ENCODE measurements around the gene SPACA7.

The SPACA7 gene, protein sequence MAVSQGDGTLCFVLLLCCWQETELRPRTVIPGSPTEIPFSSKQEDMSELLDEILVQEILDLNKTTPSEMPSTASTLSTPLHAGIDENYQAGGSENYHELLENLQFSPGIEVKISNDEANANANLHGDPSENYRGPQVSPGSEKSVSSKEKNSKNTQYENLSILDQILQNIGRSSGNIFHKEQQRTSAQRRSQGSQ

DNA sequence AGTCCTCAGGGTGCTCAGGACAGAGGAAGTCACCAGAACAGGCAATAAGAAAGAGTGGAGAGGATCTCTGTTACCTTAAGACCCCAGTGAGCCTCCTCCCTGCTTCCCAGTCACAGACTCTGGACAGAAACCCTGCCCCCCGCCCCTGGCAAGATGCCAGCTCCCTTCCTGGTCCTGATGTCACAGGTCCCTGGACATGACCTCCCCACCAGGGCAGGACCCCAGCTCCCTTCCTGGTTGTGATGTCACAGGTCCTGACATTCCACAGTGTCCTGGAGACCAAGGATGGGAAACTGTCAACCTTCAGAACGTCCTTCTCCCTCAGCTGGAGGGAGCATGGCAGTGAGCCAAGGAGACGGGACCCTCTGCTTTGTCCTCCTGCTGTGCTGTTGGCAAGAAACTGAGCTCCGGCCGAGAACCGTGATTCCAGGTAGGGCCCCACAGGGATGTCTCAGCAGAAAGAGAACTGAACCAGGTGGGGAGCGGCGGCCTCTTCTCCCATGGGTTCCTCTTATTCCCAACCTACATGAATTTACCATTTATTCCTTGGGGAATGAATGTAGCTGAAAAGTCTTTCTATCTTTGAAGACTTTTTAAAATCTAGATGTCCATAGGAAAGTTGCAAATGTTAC lies at the start of gene SPACA7:
SPACA7 (plus strand) TSS at position 306 of the 632 bp plus-strand sequence; CDS start at position 337, 31 bp downstream.
- no peak for FAIRE-seq

DNA sequence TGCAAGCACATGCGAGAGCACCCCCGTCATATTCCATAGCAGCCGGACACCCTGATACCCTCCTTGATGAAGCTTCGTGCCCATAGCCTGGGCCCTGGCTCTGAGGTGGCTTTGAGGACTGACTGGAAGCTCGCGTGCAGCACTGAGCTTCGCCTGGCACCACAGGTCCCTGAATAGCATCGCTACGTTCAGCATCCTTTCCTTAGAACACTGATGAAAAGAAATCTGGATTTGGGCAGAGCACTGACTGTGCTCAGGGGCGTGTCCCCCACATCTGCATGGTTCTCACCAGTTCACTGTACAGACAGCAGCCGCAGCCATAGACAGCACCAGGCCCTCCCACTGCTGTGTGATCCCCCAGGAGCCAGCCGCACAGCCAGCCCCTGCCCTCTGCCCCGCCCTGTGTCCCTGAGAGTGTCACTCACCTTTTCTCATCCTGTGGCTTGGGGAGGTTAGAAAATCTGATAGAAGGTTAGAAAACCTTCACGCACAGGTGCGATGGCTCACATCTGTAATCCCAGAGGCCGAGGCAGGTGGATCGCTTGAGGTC lies 49.3 kb upstream of the SPACA7 start:
- FAIRE-seq, result no peak

DNA sequence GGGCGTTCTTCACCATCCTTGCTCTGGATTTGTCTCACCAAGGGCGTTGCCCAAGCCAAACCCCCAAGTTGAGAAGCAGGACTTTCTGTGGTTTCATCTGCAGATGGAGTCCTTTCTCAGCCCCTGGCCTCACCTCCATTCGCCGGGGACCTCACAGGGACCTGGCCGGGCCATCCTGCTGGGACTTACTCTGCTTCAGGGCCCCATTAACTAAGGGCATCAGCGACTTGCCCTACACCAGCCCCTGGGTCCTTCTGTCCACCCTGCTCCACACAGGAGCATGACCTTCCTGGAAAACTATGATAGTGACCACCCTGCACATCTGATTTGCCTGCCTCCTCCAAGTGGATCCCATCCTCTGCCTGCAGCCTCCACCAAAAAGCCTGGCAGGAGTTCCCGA lies 47.2 kb upstream of the SPACA7 start:
- FAIRE-seq, result no peak

DNA sequence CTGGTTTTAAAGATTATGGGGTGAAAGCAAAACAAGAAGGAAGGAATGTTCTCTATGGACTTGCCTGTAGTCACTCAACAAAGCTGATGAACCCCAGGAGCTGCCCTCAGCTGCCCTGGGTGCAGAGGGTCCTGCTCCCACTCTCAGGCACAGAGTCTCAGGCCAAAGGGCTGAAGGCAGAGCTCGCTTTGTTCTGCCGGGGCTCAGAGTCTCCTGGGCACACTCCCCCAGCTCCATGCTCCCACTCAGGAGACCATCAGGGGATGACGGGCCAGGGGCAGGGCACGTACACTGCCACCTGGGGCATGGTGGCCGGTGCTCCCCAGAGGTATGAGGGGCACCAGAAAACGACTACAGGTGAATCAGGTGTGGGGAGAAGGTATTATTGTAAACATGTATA lies 46.8 kb upstream of the SPACA7 start:
- no peak for FAIRE-seq

DNA sequence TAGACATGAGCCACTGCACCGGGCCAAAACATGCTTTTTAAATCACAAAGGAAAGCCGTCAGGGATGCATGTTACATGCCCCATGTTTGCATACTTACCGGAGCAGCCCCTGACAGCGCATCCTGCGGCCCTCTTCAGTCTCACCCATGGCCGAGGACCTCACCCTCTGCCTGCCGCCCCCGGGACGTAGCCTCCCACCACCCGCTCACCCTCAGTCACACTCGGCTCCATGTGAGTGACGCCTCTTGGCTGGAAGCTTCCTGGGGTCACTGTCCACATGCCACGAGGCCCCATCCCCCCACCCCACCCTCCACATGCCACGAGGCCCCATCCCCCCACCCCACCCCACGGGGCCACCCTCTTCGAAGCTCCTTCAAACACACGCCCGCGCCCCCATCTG lies 46.1 kb upstream of the SPACA7 start:
- no peak for FAIRE-seq

DNA sequence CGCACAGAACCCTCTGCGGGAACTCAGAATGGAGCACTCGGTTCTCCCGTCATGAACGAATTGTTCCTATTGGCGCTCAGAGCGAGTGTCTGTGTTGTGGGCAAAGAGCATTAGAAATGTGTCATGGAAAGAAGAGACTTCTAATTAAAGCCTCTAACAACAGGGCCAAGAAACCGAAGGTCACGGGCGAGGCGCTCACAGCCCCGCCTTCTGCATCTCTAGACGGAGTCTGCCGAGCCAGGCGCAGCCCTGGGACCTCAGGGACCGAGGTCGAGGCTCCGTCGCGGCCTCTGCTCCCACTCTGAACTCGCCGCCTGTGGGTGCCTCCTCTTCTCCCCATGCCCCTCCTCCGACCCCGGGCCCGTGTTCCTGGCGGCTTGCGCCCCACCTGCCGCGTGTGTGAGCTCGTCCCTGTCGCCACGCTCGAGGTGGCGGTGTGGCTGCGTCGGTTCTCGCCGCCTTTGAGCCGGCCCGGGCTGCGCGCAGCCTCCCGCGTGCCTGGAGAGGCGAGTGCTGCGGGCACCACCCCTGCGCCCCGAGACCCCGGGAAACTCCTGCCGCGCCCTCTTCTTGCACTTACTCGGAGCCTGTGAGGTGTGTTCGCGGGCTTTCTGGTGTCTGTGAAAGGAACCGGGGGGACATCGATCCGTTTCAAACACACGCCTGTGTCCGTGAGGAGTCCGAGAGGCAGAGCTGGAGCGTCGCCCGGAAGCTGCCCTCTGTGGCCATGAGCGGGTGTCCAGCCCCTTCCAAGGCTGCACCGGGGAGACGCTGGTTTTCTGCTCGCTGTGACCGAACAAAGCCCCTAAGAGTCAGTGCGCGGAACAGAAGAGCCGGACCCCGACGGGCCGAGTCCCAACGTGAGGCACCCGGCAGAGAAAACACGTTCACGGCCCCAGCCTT lies 45.4 kb upstream of the SPACA7 start:
- no peak for FAIRE-seq

DNA sequence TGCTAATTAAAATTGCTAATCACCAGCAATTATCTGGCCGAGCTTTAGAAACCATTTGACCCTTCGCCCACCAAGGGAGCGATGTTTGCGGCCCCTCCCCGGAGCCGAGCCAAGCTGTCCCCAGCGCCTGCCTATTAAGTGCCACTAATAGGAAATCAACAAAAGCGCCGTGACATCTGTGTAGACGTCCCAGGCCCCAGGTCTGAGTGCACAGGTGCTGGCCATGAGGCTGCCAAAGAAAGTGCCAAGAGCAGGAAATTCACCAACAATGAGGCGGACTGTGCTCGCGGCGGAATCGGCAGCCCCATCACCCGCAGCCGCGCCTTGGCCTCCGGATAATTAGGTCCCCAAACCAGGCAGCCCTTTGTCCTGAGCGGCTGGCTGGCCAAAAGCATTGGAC lies 44.5 kb upstream of the SPACA7 start:
- no peak for FAIRE-seq

DNA sequence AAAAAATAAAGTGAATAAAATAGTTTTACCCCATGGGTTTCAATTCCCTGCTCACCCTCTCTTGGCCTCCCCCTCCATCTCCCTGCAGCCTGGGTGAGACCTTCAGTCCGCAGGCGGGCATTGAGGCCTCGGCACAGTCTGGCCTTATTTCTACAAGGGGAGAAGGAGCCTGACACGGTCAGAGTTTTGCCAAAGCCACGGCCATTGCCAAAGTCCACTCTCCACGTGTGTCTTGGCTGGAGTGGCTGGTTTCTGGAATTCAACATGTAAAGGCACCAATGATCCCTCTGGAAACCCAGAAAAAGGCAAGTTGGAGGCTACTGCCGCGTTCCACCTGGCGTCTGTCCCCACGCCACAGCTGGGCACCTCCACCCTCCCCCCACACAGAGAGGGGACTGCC lies 43.4 kb upstream of the SPACA7 start:
- FAIRE-seq, result no peak

DNA sequence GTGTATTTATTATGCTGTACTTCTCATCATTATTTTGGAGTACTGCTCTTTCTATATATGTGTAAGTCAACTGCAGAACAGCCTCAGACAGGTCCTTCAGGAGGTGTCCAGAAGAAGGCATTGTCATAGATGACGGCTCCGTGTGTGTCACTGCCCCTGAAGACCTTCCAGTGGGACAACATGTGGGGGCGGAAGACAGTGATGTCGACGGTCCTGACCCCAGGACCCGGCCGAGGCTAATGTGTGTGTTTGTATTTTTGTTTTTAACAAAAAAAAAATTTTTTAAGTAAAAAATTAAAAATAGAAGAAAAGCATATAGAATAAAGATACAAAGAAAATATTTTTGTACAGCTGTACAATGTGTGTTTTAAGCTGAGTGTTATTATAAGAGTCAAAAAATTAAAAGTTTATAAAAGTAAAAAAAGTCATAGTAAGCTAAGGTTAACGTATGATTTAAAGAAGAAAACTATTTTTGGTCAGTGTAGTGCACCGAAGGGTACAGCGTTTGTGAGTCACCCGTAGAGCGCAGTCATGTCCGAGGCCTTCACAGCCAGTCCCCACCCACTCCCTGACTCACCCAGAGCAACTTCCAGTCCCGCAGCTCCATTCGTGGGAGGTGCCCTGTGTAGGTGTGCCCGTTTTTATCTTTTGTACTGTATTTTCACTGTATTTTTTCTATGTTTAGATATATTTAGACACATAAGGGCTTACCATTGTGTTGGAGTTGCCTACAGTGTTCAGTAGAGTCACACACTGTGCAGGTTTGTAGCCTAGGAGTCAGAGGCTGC lies 42.2 kb upstream of the SPACA7 start:
- FAIRE-seq, result no peak

DNA sequence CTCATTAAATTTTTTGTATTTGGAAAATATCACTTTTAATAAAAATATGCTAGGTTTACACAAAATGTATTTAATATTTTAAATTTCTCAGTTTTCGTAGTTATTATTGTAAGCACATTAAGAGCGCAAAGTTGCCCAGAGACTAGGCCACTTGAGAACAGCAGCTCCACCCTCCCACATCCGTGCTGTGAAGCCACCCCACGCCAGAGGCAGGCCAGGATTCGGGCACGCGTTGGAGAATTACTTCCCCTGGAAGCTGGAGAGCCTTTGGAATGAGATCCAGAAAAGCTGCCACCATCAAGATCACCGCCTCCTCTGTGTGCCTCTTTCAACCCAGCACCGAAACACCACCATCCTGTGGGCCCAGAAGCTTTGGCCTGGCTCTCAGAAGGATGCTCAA lies 41.0 kb upstream of the SPACA7 start:
- FAIRE-seq, result no peak

DNA sequence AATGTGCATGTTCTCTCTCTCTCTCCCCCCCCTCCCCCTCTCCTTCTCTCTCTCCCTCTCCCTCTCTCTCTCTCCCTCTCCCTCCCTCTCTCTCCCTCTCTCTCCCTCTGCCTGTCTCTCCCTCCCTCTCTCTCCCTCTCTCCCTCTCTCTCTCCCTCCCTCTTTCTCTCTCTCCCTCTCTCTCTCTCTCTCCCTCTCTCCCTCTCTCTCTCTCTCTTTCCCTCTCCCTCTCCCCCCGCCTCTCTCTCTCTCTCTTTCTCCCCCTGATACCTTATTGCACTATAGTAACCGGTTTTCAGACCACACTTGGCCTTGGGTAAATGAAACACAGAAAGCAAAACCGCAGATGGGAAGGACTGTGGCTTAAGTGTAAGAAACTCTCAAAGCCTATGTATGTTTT lies 34.7 kb upstream of the SPACA7 start:
- FAIRE-seq, result no peak

DNA sequence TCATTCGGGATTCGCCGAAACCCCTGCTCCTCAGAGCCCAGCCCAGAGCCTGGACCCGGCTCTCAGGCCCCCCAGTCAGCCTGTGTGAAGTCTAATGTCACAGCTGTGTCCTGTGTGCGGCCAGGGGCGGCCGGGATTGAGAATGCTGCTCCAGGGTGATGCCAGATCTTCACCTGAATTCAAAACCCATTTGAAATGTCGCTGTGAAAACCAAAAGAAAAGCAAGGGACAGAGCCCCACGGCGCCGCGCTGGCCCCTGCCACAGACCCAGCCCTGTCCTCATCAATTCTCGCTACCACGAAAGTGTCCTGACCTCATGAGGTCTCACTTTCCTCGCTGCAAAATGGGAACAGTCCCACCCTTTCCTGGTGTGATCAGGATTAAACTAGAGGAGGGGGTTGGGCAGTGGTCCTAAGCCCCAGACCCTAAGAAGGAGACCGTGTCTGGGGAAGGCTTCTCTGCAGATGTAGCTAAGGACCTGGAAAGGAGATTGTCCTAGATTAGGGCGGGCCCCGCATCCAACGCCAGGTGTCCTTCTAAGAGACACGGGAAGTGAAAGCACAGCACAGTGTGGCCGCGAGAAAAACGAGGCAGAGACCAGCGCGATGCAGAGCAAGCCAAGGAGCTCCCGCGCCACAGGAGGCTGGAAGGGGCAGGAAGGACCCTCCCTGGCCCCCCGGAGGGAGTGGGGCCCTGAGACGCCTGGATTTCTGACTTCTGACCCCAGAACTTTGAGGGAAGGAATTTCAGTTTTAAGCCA lies 34.0 kb upstream of the SPACA7 start:
- no peak for FAIRE-seq

DNA sequence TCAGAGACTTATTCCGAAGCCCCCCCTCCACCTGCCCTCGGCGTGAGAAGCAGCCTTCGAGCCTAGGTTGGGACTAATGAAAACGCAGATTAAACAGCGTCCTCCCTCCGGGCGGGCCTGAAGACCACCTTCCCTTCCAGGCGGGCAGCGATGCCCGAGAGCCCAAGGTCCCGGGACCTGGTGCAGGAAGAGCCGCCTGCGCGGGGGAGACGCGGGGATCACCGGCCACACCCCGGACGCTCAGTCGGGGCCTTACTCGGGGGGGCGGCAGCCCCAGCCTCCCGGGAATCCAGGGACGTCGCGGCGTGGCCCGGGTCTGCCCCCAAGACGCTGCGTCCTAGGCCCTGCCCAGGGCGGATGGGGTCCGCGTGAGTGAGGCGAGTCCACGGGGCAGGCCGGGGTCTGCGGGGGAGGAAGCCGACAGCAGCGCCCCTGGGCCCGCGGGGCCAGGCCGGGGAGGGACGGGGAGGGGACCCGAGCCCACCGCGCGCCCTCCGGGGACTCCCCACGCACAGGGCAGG lies 33.3 kb upstream of the SPACA7 start:
- FAIRE-seq, result no peak

DNA sequence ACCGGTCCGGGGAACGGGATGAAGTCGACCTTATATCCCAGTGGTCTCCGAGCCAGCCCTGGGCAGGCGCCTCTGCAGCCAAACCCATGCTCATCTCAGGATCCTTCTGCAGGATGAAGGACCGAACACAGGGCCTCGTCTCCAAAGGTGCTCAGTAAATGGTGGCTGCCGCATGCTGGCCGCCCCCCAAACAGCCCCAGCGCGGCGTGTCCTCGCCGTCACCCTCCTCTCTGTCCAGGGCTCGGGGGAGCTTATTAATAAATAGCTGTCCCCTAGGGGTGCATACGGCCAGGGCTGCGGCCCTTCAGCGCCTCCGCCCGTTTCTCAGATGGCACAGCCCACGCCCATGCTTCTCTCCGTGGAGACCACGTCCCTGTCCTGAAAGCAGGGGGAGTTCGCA lies 32.6 kb upstream of the SPACA7 start:
- FAIRE-seq, result no peak

DNA sequence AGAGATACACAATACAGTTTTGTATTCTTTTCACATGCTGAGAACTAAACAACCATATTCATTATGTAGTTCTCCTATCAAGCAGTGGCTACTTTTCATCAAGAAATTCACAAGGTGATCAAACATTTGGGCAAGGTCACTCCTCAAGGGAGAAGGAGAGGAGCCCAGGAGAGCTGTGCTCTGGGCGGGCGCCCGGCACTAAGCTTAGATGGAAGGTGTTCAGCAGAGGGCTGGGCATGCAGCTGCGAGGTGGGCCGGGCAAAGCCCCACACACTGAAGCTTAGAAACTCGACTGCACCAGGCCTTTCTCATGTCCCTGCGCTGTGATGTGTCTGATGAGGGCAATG lies 30.4 kb upstream of the SPACA7 start:
- FAIRE-seq, result no peak

DNA sequence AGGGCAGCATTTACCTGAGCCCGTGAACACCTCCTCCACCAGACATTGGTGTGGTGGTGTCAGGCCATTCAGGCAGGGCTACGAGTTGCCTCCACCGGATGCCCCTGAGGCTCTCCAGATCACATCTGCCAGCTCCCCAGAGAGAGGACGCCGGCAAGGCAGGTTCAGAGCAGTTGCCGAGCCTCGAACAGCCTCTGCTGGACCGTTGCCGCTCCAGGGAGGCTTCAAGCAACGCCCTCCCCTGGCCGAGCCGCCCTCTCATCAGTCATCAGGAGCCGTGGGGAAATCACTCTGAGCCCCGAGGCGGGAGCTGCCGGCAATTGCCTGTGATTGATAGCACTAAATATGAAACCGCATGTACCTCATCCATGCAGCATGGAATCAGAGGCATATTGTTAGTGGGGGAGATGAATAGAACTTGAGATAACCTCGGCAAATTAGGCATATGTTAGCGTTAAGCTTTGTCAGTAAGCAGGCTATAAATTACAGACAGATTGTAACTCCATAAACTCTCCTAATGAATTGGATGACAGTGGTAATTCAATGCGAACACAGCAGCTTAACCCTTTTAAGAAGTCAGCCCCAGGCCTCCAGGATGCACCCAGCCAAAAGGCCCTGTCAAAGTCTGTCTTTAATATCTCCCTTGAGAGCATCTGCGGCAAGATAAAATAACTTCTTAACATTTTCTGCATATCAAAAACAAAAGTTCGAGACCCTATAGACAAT lies 29.8 kb upstream of the SPACA7 start:
- FAIRE-seq, result no peak

DNA sequence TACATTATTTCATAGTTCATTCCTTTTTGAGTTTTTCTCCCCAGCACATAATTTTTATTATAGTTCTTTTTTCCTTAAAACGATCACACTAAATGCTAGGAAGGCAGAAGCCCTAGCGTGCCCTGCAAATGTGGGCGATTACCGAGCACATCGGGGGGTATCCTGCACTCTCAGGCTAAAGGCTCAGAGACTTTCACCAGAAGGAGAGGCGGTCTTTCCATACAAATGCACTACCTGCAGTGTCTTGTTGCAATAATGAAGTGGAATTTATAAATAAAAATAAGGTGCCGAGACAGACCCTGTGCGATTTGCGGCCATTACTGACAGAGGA lies 29.3 kb upstream of the SPACA7 start:
- no peak for FAIRE-seq

DNA sequence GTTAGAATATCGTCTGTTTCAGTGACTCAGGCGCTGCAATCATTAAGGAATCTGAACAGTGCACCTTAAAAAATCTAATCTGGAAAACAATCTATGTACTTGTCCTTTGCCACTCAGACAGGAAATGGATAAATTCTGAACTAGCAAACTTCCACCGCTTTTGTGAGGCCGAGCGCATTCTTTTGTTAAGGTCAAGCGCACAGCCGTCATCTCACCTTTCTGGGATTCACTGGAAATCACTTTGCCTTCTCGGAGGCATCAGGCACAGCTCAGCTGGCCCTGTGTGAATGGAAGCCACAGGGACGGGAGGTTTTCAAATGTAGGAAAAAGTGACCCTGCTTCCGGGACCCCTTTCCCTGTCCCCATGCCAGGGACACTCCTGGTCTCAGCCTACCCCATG lies 28.2 kb upstream of the SPACA7 start:
- FAIRE-seq, result no peak

DNA sequence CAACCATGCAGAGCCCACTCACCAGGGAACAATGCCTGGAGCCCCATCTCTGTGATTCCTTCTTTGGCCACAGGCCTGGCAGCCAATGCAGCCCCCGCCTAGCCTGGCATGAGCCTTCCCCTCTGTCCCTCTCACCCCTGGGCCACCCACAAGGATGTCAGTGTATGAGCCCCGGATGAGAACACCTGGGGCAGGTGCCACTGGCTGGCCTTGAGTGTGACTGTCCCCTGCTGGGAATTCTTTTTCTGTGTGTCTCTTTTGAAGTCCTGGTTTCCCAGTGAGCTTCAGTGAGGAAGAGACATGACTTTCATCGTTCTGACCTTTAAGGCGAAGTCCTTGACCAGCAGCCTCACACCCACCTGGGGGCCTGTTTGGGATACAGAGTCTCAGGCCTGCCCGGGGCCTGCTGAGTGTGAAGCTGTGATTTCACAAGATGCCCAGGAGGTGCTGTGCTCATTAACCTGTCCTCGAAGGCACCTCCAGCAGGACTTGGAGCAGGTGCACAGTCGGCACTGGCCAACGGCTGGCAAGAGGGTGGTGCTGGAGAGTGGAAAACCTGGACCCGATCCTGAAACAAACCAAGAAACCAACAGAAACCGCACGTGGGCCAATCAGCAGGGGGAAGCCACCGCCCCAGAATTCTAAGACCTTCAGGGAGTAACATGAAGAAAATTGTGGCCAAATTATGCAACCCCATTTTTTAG lies 27.4 kb upstream of the SPACA7 start:
- no peak for FAIRE-seq

DNA sequence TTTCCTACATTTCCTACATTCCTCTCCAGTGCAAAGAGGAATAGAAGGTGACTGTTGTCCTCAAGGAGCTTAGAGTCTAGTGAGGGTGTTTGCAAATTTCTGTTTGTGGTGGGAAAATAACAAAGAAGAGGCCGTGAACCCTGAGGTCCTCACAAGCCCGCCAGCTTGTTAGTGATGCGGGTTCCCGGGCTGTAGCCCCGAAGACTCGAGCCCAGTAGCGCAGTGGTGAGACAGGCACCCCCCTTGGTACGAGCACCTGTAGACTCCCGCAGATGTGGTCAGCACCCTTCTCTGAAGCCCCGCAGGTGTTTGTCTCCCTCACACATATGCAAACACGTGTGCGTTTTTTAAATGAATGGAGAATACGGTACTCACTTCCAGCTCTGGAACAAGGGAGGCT lies 26.5 kb upstream of the SPACA7 start:
- FAIRE-seq, result no peak

DNA sequence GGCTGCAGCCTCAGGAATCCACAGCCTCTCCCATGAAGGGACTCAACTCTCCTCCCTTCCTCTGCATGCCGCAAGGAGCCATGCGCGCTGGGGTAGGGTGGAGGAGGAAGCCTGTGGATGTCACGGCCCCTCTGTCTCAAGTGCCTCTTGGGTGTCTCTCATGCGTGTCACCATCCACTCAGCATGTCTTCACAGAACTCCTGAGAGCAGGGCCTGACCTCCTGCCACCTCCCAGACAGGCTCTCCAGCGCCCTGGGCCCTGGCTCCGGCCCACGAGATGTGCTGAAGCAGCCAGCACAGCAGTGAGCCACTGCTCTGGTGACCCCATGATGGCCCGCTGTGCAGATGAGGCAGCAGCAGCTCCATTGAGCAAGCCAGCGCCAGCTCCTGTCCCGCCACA lies 25.9 kb upstream of the SPACA7 start:
- FAIRE-seq, result no peak

Measured in G401.6 (cell line).